A673 (cell line): ENCODE measurements around the gene FDXR.

ENCODE experiments used
- EZH2 ChIP-seq: fragments of 200-600 bp; sonication (generic); IDR thresholded peaks from 2 replicates; pipeline ENCODE4 v1.6.1; 2017; ENCODE audit warnings: borderline replicate concordance, low read depth, mild to moderate bottlenecking, mixed read lengths, antibody characterized with exemption, low read length; ENCODE audit not compliant: poor library complexity, severe bottlenecking
- TF ChIP-seq, protein P1 (sequence below): fragments of 300-800, 200-600 bp; sonication (generic); conservative IDR thresholded peaks from 2 replicates; pipeline ENCODE4 v1.5.1; 2017; ENCODE audit warnings: low read depth, mild to moderate bottlenecking, antibody characterized with exemption, low read length, moderate library complexity, mixed read lengths

DNA sequence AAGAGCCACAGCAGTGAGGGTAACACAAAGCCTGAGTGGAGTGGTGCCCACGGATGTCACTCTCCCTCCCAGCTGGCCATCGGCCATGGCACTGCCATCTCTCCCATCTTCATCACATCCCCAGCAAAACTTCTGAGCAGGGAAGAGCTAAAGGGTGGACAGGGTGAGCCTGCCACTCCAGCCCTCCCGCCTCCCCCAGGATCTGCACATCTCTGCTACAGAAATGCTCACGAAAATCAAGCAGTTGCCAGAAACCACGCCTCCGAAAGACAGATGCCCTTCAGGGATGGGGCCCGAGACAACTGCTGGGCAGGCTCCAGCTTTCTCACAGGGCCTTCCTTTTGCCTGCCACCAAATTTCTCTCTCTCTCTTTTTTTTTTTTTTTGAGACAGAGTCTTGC, 16.7 kb downstream of the FDXR start:
- TF ChIP-seq EZH2 = no peak
- TF ChIP-seq, protein P1, sequence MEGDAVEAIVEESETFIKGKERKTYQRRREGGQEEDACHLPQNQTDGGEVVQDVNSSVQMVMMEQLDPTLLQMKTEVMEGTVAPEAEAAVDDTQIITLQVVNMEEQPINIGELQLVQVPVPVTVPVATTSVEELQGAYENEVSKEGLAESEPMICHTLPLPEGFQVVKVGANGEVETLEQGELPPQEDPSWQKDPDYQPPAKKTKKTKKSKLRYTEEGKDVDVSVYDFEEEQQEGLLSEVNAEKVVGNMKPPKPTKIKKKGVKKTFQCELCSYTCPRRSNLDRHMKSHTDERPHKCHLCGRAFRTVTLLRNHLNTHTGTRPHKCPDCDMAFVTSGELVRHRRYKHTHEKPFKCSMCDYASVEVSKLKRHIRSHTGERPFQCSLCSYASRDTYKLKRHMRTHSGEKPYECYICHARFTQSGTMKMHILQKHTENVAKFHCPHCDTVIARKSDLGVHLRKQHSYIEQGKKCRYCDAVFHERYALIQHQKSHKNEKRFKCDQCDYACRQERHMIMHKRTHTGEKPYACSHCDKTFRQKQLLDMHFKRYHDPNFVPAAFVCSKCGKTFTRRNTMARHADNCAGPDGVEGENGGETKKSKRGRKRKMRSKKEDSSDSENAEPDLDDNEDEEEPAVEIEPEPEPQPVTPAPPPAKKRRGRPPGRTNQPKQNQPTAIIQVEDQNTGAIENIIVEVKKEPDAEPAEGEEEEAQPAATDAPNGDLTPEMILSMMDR = no peak
